Amniotic epithelial cell (primary cell): ENCODE data around the gene TEX55.
A peak's percentile ranks its signal among the peaks of the same experiment; 100 is the strongest.
"Not testable (repeated sequence)": the region's sequence is repeated elsewhere in the genome, so short reads cannot be mapped to it uniquely, and the experiment has no call there.

Experiments
- DNase-seq: peaks from one replicate; pipeline ENCODE4 v3.0.0-alpha.2; 2010; ENCODE audit warnings: low read depth

Gene TEX55

DNA sequence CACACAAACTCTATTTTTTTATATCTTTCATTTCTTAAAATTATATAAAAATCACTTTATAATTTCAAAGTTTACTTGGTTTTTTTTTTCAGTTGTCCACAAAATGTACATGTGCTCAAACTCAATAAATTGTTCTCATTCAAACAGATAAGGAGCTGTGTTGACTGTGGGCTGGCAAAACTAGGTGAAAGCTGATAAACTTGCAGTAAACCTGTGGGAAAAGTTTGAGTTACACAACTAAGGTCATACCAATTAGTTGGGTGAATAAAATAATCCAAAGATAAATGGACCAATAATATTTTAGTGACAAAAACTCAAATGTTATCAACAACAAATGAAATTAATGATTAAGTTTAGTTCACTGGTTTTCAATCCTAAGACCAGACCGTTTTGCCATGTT is 14.8 kb downstream of the TEX55 start:
- DNase-seq: no peak

DNA sequence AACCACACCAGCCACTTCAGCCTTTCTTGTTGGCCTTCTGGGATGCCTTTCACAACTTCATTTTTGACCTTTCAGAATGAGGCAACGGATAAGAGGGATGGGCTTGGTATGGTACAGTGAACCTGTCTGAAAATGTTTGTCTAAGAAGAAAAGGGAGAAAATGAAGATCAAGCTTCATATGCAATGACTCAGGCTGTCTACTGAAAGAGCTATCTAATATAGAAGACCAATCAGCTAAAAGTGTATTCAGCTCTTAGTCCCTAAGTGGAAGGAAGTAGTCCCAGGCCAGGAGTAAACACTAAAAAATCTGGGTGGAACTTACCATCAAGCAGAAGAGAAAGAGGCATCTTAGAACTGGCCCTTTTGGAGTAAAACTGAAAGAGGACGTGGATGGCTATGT is 15.3 kb downstream of the TEX55 start:
- no peak for DNase-seq

DNA sequence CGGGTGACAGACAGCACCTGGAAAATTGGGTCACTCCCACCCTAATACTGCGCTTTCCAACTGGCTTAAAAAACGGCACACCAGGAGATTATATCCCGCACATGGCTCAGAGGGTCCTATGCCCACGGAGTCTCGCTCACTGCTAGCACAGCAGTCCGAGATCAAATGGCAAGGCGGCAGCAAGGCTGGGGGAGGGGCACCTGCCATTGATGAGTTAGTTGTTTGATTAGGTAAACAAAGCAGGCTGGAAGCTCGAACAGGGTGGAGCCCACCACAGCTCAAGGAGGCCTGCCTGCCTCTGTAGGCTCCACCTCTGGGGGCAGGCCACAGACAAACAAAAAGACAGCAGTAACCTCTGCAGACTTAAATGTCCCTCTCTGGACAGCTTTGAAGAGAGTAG is 18.8 kb downstream of the TEX55 start:
- not testable (repeated sequence) for DNase-seq

- no peak for DNase-seq
Observed at GRCh38 chr3:119170821-119171220, 24.9 kb downstream of the TEX55 start.

DNA sequence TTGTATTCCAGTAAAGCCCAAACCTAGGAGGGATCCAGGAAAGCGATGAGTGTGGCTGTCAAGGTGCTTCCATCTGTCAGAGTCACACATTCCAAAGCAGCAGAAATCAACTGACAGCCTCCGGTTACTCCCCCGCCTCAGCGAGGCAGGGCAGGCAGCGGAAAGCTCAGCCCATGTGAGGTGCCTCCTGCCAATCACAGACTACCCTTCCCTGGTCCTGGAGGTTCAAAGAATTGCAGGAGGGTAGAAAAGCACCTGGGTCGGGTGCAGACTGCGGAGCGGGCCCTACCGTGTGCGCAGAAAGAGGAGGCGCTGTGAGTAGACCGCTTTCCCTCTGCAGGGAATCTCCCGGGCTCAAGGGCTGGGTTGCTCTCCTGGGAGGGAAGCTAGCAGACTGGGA is 27.4 kb downstream of the TEX55 start, which contains the start of gene UPK1B:
Gene UPK1B, plus strand, starts transcription at position 274 of the 400 bp plus-strand sequence. CDS start 13,144 bp downstream, outside the sequence.
- peak; percentile 26 for DNase-seq

GRCh38 chr3:119175872-119176756 is 30.1 kb downstream of the TEX55 start:
- peak; percentile 75 for DNase-seq

DNA sequence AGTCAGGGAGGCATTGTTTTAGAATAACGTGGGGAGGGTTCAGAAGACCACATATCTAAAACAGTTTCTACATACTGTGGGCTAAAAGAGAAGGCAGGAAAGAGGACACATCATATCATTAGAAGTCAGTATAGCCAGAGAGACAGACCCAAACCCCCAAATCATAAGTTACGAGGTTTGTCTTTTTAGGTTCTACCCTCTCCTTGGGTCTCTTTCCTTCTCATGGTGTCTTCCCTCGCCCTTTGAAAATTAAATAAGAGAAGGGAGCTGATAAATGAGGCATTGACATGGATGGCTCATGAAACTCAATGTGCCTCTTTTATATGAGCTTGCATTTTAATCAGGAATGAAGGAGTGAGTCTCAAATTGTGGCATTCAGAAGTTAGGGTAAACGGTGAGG is 30.8 kb downstream of the TEX55 start:
- DNase-seq: no peak

DNA sequence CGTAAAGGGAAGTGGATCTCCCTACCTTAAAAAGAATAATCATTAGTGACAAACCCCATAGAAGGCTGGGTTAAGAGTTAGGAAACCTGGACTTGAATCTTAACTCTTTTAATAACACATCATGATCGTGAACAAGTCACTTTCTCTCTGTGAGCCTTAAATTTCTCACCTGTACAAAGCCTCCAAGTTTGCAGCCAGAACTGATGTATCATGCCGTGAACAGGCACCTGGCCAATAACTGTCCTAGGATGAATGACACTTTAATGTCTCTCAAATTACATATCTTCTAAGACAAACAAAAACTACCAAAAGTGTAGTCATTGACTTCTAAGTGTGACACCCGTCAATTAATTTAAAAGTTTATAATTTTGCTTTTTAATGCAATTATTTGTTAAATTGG is 31.4 kb downstream of the TEX55 start:
- no peak for DNase-seq

DNA sequence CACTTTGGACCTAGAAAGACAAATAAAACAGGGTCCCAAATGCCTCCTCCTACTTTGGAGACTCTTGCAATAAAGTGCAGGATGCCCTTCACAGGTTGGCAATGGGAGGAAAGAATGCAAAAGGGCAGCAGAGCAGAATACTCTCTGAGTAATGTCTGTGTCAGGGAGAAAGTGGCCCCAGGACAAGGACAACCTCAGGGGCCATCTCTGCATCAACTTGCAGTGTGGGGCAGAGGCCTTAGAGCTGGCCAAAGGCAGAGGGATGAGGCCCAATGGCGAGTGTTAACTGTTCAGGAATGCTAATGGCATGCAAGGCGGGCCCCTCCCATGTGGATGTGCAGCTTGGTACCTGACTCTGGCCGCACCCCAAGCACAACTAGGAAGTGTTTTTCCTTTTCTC is 35.8 kb downstream of the TEX55 start:
- DNase-seq: peak; percentile 52

- DNase-seq: no peak
Observed at GRCh38 chr3:119184111-119184510, 38.1 kb downstream of the TEX55 start.

DNA sequence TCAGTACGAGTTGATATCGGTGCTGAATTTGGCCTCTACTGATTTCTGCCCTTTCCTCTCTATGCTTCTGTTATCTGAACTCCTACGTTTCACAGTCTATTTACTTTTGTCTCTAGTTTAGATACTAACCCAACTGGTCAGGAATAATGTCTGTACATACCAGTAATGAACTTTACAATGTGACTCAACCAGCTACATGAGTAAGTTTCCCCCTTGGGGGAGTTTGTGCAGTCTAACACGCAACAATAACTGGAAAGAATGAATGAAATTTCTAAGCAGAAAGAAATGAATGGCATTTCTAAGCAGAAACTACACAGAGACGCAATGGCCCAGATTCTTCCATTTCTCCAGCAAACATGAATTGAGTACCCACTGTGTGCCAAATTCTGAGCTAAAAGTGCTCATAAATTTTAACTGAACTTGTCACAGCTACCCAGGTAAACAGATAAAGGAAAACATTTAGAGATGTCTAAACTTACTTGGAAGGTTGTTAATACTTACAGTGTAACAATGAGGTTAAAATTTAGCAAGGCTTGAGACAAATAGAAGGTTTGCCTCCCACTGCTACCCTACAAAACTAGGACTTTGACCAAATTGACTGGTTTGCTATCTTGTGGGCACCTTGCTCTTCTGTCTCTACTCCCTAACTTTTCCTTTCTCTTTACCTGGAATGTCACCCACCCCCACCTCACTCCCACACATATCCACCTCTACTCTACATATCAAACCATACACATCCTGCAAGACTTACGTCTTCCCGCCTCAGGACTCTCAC is 39.0 kb downstream of the TEX55 start:
- peak; percentile 87 for DNase-seq

- DNase-seq: peak; percentile 55
Observed at GRCh38 chr3:119187266-119187665, 41.3 kb downstream of the TEX55 start.

DNA sequence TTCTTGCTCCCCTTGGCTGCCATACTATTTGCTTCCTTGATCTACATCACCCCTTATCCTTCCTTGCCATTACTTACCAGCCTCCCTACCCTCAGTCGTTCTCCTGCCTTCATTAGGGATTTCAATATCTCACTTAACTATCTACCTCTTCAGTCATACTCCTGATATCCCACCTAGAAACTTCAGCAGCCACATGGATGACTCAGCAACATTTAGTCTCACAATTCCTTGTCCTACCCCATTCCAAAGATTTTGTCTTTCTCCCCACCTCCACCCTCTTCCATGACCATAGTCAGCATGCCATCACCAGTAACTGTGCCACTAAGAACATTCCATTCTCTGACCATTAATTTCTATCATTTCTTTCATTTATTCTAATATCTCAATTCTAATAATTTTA is 45.8 kb downstream of the TEX55 start:
- no peak for DNase-seq

DNA sequence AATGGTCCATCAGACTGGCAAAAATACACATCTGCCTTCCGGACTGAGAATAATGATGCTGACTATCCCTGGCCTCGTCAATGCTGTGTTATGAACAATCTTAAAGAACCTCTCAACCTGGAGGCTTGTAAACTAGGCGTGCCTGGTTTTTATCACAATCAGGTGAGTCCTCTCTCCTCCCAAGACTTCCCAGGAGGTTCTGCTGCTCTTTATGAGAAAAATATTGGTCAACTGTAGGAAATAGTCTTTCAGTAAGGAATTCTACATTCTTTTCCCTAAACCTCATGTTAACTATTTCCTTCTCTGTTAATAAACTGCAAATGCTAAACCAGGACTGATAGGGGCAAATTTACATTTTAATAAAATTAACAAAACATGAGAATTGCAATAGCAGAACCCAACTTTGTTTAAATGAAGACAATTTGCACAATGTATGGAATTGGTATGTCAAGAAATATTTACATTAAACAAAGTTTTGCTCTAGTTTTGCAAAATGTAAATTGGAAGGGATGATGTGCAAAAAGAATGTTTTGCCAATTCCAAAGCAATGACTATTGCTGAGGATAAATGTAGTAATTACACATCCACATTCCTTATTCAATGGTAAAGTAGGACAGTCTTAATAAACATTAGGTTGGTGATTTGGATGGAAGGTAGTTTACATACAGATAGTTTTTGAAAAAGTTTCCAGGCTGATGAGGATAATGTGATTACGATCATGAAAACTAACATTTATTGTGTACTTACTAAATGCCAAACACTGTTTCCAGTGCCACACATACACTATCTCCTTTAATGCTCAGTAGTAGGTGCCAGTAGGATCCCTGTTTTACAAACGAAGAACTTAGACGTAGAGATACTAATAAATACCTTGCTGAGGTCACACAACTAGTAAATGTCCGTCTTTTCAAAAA is 48.5 kb downstream of the TEX55 start:
- DNase-seq: peak; percentile 37

GRCh38 chr3:119195151-119195476 is 49.1 kb downstream of the TEX55 start:
- DNase-seq: no peak

DNA sequence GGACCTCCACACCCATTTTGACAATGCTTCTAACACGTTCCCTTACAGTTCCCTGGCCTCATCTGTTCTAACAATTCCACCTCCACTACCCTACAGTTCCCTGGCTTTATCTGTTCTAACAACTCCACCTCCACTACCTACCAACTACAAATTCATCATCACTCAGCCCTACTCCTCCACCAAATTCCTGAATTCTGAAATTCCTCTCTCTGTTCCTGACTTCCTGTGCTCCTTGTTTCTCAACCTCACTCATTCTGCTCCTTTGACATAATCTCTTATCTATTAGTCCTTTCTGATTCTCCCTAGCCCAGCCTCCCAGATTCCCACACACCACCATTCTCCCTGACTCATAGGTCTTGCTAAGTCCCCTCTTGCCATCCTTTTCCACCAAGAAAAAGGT is 49.9 kb downstream of the TEX55 start:
- DNase-seq: peak; percentile 88
